GM13977 (cell line): ENCODE measurements around the gene FMN1.

ENCODE experiments used
- DNase-seq: peaks from one replicate; pipeline ENCODE4 v3.0.0; 2012; ENCODE audit warnings: low spot score
- CTCF ChIP-seq: IDR thresholded peaks from 2 replicates; pipeline ENCODE4 v1.5.1; 2012; ENCODE audit warnings: mild to moderate bottlenecking, control low read depth; ENCODE audit not compliant: insufficient read depth; ENCODE audit errors: extremely low read depth, missing control alignments
- in situ Hi-C: fragments of 300-500 bp; cut with MboI; formaldehyde crosslinking; loops from one replicate; pipeline ENCODE4 v1.12.0; 2022; ENCODE audit warnings: low sequenced_read_pairs, low pct_unique_long_range_greater_than_20kb, mixed read lengths, inconsistent platforms; ENCODE audit not compliant: unreplicated experiment

The FMN1 gene

GRCh38 chr15:33126559-33127290 lies 67.8 kb downstream of the FMN1 start:
- in situ Hi-C loops = no loop called here
- no peak for DNase-seq

GRCh38 chr15:33125894-33126537 lies 68.5 kb downstream of the FMN1 start:
- no peak for DNase-seq
- no peak for TF ChIP-seq CTCF
- in situ Hi-C loops = no loop called here

More at GRCh38 chr15:33126559-33127290, 67.8 kb downstream of the FMN1 start:
- no peak for TF ChIP-seq CTCF

- no peak for TF ChIP-seq CTCF
- in situ Hi-C loops = no loop called here
- no peak for DNase-seq
Measured at GRCh38 chr15:33124811-33125210, 69.7 kb downstream of the FMN1 start.

- no peak for DNase-seq
- TF ChIP-seq CTCF = no peak
- in situ Hi-C loops = no loop called here
Measured at GRCh38 chr15:33124279-33124678, 70.2 kb downstream of the FMN1 start.

- in situ Hi-C loops = no loop called here
- DNase-seq = no peak
- no peak for TF ChIP-seq CTCF
Measured at GRCh38 chr15:33119865-33120264, 74.6 kb downstream of the FMN1 start.

GRCh38 chr15:33119273-33119672 lies 75.2 kb downstream of the FMN1 start:
- no peak for TF ChIP-seq CTCF
- in situ Hi-C loops = no loop called here
- DNase-seq = no peak
